PFSK-1 (cell line): ENCODE data around the gene UBQLN3.

Experiments
- FOXP2 ChIP-seq: optimal IDR thresholded peaks from 2 replicates; pipeline ENCODE3; 2011; ENCODE audit warnings: borderline replicate concordance, control low read depth, inconsistent platforms; ENCODE audit not compliant: insufficient read depth; ENCODE audit errors: extremely low read length, extremely low read depth
- POLR2AphosphoS5 ChIP-seq: IDR thresholded peaks from 2 replicates; pipeline ENCODE4 v1.6.1; 2012; ENCODE audit warnings: low read depth, mild to moderate bottlenecking, control low read depth, low read length, moderate library complexity
- SIN3A ChIP-seq: IDR thresholded peaks from 2 replicates; pipeline ENCODE4 v1.6.1; 2012; ENCODE audit warnings: mild to moderate bottlenecking, low read length, moderate library complexity, borderline replicate concordance; ENCODE audit not compliant: insufficient read depth
- TAF1 ChIP-seq: IDR thresholded peaks from 2 replicates; pipeline ENCODE4 v1.6.1; 2012; ENCODE audit warnings: low read length, control low read depth, borderline replicate concordance; ENCODE audit not compliant: insufficient read depth
- TF ChIP-seq, protein P1 (sequence below), 2 experiments: IDR thresholded peaks; 2 replicates each; pipeline versions ENCODE4 v1.6.1 to v1.8.0; 2011 to 2012; ENCODE audit warnings: low read depth in 2 of 2, low read length in 2 of 2, control low read depth in 1 of 2, inconsistent platforms in 1 of 2, mild to moderate bottlenecking in 1 of 2, moderate library complexity in 1 of 2; ENCODE audit not compliant: insufficient read depth in 1 of 2

DNA sequence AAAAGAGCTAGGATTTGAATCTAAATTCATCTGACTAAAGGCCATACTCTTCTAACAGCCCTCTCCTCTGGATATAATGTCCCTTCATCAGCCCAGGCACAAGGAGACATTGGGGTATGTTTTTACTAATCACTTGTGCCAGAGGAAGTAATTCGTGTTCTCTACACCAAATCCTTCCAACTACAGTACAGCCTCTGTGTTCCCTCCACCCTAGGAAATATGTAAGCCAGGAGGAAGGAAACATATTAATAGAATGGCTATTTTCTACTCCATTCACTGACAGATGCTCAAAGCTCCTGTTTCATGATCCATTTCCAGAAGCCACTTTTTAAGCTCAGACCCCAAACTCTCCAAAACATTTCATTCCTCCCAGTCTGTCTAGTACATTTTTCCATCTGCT is 18.7 kb upstream of the UBQLN3 start:
- TF ChIP-seq, protein P1, sequence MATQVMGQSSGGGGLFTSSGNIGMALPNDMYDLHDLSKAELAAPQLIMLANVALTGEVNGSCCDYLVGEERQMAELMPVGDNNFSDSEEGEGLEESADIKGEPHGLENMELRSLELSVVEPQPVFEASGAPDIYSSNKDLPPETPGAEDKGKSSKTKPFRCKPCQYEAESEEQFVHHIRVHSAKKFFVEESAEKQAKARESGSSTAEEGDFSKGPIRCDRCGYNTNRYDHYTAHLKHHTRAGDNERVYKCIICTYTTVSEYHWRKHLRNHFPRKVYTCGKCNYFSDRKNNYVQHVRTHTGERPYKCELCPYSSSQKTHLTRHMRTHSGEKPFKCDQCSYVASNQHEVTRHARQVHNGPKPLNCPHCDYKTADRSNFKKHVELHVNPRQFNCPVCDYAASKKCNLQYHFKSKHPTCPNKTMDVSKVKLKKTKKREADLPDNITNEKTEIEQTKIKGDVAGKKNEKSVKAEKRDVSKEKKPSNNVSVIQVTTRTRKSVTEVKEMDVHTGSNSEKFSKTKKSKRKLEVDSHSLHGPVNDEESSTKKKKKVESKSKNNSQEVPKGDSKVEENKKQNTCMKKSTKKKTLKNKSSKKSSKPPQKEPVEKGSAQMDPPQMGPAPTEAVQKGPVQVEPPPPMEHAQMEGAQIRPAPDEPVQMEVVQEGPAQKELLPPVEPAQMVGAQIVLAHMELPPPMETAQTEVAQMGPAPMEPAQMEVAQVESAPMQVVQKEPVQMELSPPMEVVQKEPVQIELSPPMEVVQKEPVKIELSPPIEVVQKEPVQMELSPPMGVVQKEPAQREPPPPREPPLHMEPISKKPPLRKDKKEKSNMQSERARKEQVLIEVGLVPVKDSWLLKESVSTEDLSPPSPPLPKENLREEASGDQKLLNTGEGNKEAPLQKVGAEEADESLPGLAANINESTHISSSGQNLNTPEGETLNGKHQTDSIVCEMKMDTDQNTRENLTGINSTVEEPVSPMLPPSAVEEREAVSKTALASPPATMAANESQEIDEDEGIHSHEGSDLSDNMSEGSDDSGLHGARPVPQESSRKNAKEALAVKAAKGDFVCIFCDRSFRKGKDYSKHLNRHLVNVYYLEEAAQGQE (IDR thresholded peaks at IDR 0.05; ENCODE audit: insufficient read depth in 1 of 2, low read depth in 2 of 2, low read length in 2 of 2): no peak
- TF ChIP-seq POLR2AphosphoS5 (no peak), TAF1 (no peak), SIN3A (no peak), FOXP2 (no peak)
